Natural killer cell (primary cell): ENCODE data around the gene MED27. TPM values are rescaled to one million over a fixed set of nuclear protein-coding genes. Genes with fewer than 3 reads are reported as not detected.

Experiments used
- ATAC-seq, 3 donors: fragments of 150-1000 bp in 2 of 3; fragments of 200-7000 bp in 1 of 3; cut with Tn5 transposase; 1 replicate in 1 of 3; 2 replicates in 2 of 3; pipeline ENCODE4 v1.10.0; 2021; ENCODE audit warnings: mild to moderate bottlenecking in 2 of 3, moderate library complexity in 2 of 3
- DNase-seq, 2 donors: peaks; one replicate each; pipeline versions ENCODE4 v3.0.0 to v3.0.0-alpha.2; 2013 to 2021; ENCODE audit warnings: mixed read lengths in 1 of 2
- H3K27ac ChIP-seq: one replicate; pipeline ENCODE4 v1.5.1; 2013; ENCODE audit warnings: mild to moderate bottlenecking, low read length
- H3K27me3 ChIP-seq: one replicate; pipeline ENCODE4 v1.6.1; 2013; ENCODE audit warnings: low read length; ENCODE audit not compliant: control insufficient read depth, insufficient read depth
- H3K36me3 ChIP-seq: one replicate; pipeline ENCODE4 v1.6.1; 2013; ENCODE audit warnings: low read length; ENCODE audit not compliant: control insufficient read depth, insufficient read depth
- H3K4me1 ChIP-seq: one replicate; pipeline ENCODE4 v1.6.1; 2013; ENCODE audit warnings: low read length; ENCODE audit not compliant: control insufficient read depth, insufficient read depth
- H3K4me3 ChIP-seq: one replicate; pipeline ENCODE4 v1.5.1; 2013; ENCODE audit warnings: low read length
- H3K9me3 ChIP-seq: one replicate; pipeline ENCODE4 v1.6.1; 2013; ENCODE audit warnings: low read length; ENCODE audit not compliant: control insufficient read depth, insufficient read depth
- H3K27ac Mint-ChIP-seq, 2 donors: one replicate each; pipeline ENCODE4 v1.8.0; 2022; ENCODE audit warnings: mild to moderate bottlenecking in 2 of 2, mixed read lengths in 2 of 2, moderate library complexity in 1 of 2
- H3K27me3 Mint-ChIP-seq, 2 donors: one replicate each; pipeline ENCODE4 v1.8.0; 2022; ENCODE audit warnings: low read depth in 2 of 2, mixed read lengths in 2 of 2
- H3K36me3 Mint-ChIP-seq: one replicate; pipeline ENCODE4 v1.8.0; 2022; ENCODE audit warnings: mixed read lengths
- H3K4me1 Mint-ChIP-seq, 2 donors: one replicate each; pipeline ENCODE4 v1.8.0; 2022; ENCODE audit warnings: mixed read lengths in 2 of 2
- H3K4me3 Mint-ChIP-seq: one replicate; pipeline ENCODE4 v1.8.0; 2022; ENCODE audit warnings: mild to moderate bottlenecking, moderate library complexity, mixed read lengths
- H3K9me3 Mint-ChIP-seq, 2 donors: one replicate each; pipeline ENCODE4 v1.8.0; 2022; ENCODE audit warnings: mixed read lengths in 2 of 2
- CTCF ChIP-seq: fragments of 200-600 bp; IDR thresholded peaks from one replicate; pipeline ENCODE4 v1.8.0; 2022; ENCODE audit warnings: antibody characterized with exemption
- WGBS: methylation state at CpG from one replicate; pipeline ENCODE4 v1.1.7; 2013; ENCODE audit warnings: missing lambda C conversion rate; ENCODE audit not compliant: insufficient coverage; 5-methylcytosine and 5-hydroxymethylcytosine counted together
- intact Hi-C: fragments of 100-400 bp; cut with micrococcal nuclease; formaldehyde crosslinking; loops from one replicate; pipeline ENCODE4 v1.14.2; 2022
- total RNA-seq, 4 donors: library from RNA; stranded (reverse); fragments of 120-200 nt in 1 of 4; gene quantifications; one replicate each; pipeline versions ENCODE4 v1.2.3 to v1.2.4, GENCODE V29; 2013 to 2022

Gene MED27
- total RNA-seq, 3 donors from 2014 or later (not counting 1 experiment from before 2014, with no cell fraction given) = 24.4 to 27.3 (median 26.9) TPM

- peaks cover 6% of the 10 kb centered on the region in 2 donors for H3K4me1 Mint-ChIP-seq
- no peaks in the 10 kb centered on the region for H3K36me3 Mint-ChIP-seq
- no peak overlapping the region for H3K4me3 ChIP-seq
- no peak for TF ChIP-seq CTCF
- no peaks in the 10 kb centered on the region for H3K9me3 ChIP-seq
- no peaks in the 10 kb centered on the region for H3K36me3 ChIP-seq
- H3K27ac Mint-ChIP-seq = no peak overlapping the region
- DNase-seq = no peak
- H3K9me3 Mint-ChIP-seq = no peaks in the 10 kb centered on the region
- no peaks in the 10 kb centered on the region for H3K27me3 ChIP-seq
- H3K27me3 Mint-ChIP-seq = no peaks in the 10 kb centered on the region
- H3K27ac ChIP-seq = no peak overlapping the region
- no peak for ATAC-seq
- intact Hi-C loops = no loop called here
- 95% methylated on average over 5 of the region's 5 CpGs for WGBS
- no peaks in the 10 kb centered on the region for H3K4me1 ChIP-seq
- no peak overlapping the region for H3K4me3 Mint-ChIP-seq
These were observed 92.4 kb downstream of the MED27 start for GRCh38 chr9:131987232-131987631.

- Histone ChIP-seq H3K36me3 (no peaks in the 10 kb centered on the region), H3K9me3 (no peaks in the 10 kb centered on the region), H3K27me3 (no peaks in the 10 kb centered on the region), H3K4me1 (no peaks in the 10 kb centered on the region), H3K4me3 (no peak overlapping the region), H3K27ac (no peak overlapping the region)
- Mint-ChIP-seq H3K27me3 (no peaks in the 10 kb centered on the region), H3K4me3 (no peak overlapping the region), H3K9me3 (no peaks in the 10 kb centered on the region), H3K27ac (no peak overlapping the region), H3K4me1 (peaks cover 6 to 10% of the 10 kb centered on the region in 2 donors), H3K36me3 (no peaks in the 10 kb centered on the region)
- ATAC-seq (no peak), DNase-seq (no peak)
- TF ChIP-seq CTCF = no peak
- 100% methylated on average over 3 of the region's 4 CpGs for WGBS
- intact Hi-C loops = no loop called here
These were observed 93.1 kb downstream of the MED27 start for GRCh38 chr9:131986576-131986975.

- Histone ChIP-seq H3K9me3 (no peaks in the 10 kb centered on the region), H3K36me3 (no peaks in the 10 kb centered on the region), H3K27ac (no peak overlapping the region), H3K4me1 (no peaks in the 10 kb centered on the region), H3K27me3 (no peaks in the 10 kb centered on the region), H3K4me3 (no peak overlapping the region)
- Mint-ChIP-seq H3K9me3 (no peaks in the 10 kb centered on the region), H3K4me3 (no peak overlapping the region), H3K36me3 (no peaks in the 10 kb centered on the region), H3K27me3 (no peaks in the 10 kb centered on the region), H3K4me1 (peaks cover 6 to 10% of the 10 kb centered on the region in 2 donors), H3K27ac (no peak overlapping the region)
- no peak for ATAC-seq
- WGBS = 100% methylated on average over 1 of the region's 3 CpGs
- intact Hi-C loops = no loop called here
- DNase-seq = no peak
- no peak for TF ChIP-seq CTCF
These were observed 93.6 kb downstream of the MED27 start for GRCh38 chr9:131986089-131986488.

- Histone ChIP-seq H3K27ac (no peak overlapping the region), H3K27me3 (no peaks in the 10 kb centered on the region), H3K9me3 (no peaks in the 10 kb centered on the region), H3K4me3 (no peak overlapping the region), H3K4me1 (no peaks in the 10 kb centered on the region), H3K36me3 (no peaks in the 10 kb centered on the region)
- 95% methylated on average over 1 of the region's 1 CpG for WGBS
- Mint-ChIP-seq H3K4me3 (no peak overlapping the region), H3K27me3 (no peaks in the 10 kb centered on the region), H3K4me1 (peaks cover 6 to 10% of the 10 kb centered on the region in 2 donors), H3K27ac (no peak overlapping the region), H3K9me3 (no peaks in the 10 kb centered on the region), H3K36me3 (no peaks in the 10 kb centered on the region)
- intact Hi-C loops = no loop called here
- no peak for TF ChIP-seq CTCF
- DNase-seq (no peak), ATAC-seq (no peak)
These were observed 95.1 kb downstream of the MED27 start for GRCh38 chr9:131984564-131984963.
